HG03196 (cell line): ENCODE measurements around the gene PELI2.

Source experiments
- ATAC-seq: cut with Tn5 transposase; IDR thresholded peaks from one replicate; pipeline ENCODE4 v1.9.1; 2021; ENCODE audit not compliant: unreplicated experiment

The PELI2 gene, protein sequence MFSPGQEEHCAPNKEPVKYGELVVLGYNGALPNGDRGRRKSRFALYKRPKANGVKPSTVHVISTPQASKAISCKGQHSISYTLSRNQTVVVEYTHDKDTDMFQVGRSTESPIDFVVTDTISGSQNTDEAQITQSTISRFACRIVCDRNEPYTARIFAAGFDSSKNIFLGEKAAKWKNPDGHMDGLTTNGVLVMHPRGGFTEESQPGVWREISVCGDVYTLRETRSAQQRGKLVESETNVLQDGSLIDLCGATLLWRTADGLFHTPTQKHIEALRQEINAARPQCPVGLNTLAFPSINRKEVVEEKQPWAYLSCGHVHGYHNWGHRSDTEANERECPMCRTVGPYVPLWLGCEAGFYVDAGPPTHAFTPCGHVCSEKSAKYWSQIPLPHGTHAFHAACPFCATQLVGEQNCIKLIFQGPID

DNA sequence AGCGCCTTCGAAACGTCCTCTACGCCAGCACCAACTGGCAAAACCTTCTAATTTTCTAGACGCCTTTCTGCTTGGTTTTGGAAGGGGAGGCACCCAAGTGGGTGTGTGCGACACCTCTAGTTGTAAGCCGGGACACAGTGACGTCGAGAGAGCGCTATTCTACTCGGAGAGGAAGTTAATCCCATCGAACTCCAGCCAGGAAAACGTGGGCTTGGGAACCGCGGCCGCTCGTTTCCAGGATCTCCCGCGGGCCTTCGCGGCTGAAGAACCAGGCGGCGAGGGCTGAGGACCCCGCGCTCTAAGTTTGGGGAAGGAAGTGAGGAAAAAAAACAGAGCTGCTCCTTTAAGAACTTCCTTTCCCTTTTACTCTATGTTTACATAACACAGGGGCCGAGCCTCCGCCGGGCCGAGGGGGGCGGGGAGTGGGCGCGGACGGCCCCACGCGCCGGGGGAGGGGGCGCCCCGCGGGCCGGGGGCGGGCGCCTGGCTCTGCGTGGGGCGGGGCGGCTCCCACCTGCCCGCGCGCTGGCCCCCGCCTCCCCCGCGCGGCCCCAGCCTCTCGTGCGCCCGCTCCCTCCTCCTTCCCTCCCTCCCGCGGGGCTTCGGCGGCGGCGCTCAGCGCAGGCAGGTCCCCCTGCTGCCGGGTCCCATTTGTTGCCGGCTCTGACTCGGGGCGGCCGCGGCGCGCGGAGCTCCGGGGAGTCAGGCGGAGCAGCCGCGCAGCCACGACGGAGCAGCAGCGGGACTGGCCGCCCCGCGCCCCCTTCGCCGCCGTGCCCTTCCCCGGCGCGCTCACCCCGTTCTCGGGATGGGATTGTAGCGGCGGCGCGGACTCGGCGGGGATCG is at the start of gene PELI2:
Gene PELI2 (plus strand): TSS at position 647 of the 846 bp plus-strand sequence. CDS start 250 bp downstream, outside the sequence.
- peak; percentile 71 for ATAC-seq

DNA sequence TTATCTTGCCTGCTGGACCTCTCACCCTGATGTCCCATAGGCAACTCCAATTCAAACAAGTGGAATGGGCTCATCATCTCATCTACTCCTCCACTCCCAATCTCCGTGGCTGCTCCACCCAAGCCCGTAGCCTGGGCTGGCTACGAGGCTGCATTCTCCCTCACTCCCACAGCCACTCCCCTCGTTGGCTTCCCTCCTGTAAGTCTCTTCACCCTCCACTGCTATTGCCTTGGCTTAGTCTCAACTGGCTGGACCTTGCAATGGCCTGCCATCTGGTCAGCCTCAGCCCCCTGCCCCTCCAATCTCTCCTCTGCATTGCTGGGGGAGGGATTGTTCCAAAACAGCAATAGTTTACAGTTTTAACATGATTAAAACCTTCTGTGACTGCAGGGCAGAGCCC is 44.4 kb upstream of the PELI2 start:
- no peak for ATAC-seq

DNA sequence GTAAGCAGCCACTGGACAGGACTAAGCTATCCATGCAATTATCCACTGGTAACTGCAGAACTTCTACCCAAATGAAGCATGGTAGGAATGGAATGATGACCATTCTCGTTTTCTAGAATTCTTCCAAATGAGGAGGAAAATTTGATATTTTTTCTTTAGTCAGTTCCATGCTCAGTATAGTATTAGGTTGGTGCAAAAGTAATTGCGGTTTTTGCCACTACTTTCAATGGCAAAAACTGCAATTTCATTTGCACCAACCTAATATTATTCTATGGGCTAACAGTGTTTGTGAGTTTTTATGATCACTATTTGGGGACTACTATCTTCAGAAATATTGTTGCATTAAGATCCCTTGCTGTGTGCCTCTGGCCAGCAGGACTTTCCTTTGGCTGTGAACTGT is 42.9 kb upstream of the PELI2 start:
- no peak for ATAC-seq

GRCh38 chr14:56081139-56081538 is 37.1 kb upstream of the PELI2 start:
- ATAC-seq: no peak

DNA sequence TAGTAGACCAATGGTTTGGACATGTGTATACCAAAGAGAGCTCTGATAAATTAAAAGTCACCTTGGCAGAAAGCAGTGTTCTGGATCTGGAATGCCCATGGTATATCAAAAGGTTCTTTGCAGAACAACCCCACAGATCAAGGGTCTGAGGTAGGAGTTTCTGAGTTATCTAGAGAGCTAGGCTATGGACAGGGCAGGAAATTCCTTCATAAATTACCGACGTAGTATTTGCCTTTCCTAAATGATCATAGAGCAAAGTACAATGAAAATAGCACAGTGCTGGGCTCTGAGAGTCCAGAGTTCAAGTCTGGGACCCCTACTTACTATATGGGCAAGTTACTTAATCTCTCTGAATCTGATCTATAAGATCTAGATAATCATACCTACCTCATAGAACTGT is 35.3 kb upstream of the PELI2 start:
- no peak for ATAC-seq

GRCh38 chr14:56085471-56085870 is 32.7 kb upstream of the PELI2 start:
- no peak for ATAC-seq

GRCh38 chr14:56087671-56088471 is 30.3 kb upstream of the PELI2 start:
- ATAC-seq: no peak

- no peak for ATAC-seq
Observed at GRCh38 chr14:56088941-56089340, 29.3 kb upstream of the PELI2 start.

DNA sequence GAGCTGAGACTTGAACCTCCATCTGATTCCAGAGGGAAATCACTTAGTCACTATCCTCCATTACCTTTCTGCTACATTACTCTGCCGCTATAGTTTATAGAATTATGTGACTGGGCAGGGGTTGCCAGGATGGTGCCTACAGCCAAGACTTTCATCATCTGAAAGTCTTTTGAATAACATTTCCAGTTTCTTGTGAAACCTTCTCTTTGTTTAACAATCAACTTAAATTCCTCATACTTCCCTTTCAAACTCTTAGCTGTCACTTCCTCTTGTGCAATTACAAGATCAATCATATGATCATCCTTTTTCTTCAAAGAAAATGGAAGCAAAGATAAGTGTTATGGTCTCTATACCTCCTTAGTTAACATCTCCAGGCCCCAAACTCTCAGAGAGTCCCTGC is 25.4 kb upstream of the PELI2 start:
- ATAC-seq: no peak

- no peak for ATAC-seq
Observed at GRCh38 chr14:56094076-56094475, 24.1 kb upstream of the PELI2 start.

- no peak for ATAC-seq
Observed at GRCh38 chr14:56098021-56098420, 20.2 kb upstream of the PELI2 start.

GRCh38 chr14:56099081-56099797 is 19.0 kb upstream of the PELI2 start:
- no peak for ATAC-seq

DNA sequence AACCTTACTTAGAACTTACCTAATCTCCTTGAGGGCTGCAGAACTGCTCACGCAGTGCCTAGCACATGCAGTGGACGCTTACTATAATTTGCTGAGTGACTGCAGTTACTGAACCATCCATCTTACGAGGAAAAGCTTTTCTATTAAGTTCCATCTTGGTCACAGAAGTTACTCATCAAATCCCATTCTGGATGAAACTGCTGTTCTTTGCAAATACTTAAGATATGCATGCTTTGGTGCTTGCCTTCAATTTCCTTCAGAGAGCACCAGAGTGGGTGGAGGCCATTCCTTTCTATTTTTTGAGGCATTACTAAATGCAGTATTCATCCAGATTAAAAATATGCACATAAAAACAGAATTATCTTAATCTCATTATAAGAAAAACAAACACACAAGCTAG is 17.7 kb upstream of the PELI2 start:
- no peak for ATAC-seq

GRCh38 chr14:56102941-56103340 is 15.3 kb upstream of the PELI2 start:
- no peak for ATAC-seq

DNA sequence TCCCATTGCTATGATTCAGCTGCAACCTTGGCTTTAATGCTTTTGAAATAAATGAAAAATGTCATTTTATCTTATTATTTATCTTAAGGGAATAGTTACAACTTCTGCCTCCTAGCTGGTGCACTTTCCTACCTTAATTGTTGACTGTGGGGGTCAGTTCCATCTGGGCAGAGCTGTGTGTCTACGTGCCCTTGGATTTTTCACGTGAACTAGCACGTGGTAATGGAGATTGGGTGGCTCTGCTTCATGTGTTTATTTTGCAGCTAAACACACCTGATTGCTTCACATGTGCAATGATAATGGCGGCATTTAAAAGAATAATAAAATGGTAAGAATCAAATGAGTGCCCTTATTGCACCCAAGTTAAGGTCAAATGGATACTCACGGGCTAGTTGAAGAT is 10.6 kb upstream of the PELI2 start:
- no peak for ATAC-seq

DNA sequence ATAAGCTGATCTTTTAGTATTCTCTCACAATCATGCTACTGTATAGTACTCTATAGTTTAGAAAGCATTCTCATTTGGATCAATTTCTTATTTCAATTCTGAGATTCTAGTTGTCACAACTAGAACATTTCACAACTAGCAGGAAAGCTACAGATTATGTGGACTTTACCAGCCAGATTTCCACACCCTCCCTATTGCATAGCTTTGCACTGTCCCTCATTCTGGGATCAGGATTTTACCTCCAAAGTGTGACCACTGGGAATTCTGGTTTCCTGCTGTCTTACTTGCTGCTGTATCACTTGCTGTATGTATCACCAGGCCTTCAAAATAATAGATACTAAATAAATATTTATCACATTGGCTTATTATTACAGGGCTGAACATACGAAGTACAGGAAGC is 10.2 kb upstream of the PELI2 start:
- ATAC-seq: no peak

DNA sequence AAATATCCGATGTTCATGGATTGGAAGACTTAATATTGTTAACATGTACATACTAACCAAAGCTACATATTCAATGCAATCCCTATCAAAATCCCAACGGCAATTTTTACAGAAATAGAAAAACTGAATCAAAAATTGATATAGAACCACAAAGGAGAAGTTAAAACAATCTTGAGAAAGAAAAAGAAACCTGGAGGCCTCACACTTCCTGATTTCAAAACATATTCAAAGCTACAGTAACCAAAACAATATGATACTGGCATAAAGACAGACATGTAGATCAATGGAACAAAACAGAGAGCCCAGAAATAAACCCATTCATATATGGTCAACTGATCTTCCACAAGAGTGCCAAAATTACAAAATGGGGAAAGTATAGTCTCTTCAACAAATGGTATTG is 5.4 kb upstream of the PELI2 start:
- no peak for ATAC-seq

- ATAC-seq: no peak
Observed at GRCh38 chr14:56115334-56115870, 2.8 kb upstream of the PELI2 start.

DNA sequence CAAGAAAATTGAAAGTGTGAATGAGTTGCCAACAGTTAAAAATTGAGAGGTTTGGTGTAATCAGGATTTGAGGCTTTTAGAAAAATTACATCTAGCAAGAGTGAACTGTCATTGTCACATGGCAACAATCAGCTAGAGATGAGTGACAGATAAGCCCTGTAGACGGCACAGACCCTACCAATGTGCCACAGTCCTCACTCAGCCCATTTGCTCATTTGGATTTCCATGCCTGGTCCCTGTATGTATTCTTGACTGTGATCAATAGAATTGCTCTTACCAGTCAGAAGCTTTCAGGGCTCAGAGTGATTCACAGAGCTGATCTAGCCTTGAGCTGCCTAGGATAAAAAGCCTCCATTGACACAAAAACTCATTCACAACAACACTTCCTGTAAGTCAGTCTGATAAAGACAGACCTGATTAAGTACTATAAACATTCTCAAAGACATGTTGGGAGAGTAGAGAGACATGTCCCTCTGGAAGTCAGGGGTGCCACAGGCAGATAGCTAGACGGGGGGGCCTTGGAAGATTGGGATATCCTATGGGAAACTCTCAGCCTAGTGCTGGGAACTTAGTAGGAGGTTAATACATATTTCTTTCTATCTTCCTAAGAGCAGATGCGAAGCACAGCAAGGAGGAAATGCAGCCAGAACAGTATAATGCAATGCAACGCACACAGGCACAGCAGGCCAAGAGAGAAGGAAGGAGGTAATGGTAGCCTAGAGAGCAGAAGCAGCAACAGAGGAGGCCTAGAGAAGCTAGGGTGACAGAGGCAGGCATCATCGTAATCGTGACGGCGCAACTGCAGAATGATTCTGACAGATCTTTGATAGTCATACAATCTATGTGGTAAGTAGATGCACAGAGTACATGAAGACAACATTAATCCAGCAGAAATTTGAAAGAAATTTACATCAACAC is 2.0 kb upstream of the PELI2 start:
- no peak for ATAC-seq
